HepG2 (cell line): ENCODE results near the gene ZNF273. TPM values are rescaled to one million over a fixed set of nuclear protein-coding genes. Genes with fewer than 3 reads are reported as not detected.

Experiments used
- DNMT1 ChIP-seq: sonication (generic); formaldehyde crosslinking; IDR thresholded peaks from 2 replicates; pipeline ENCODE4 v1.5.1; 2020; ENCODE audit warnings: mild to moderate bottlenecking, missing genetic modification reagents
- polyA plus RNA-seq, 8 experiments: library from polyadenylated mRNA; depleted of rRNA in 3 of 8; stranded (reverse) in 7 of 8; unstranded in 1 of 8; fragments of >200 nt; fragmentation: Illumina TruSeq in 4 of 8; extraction: Trizol in 4 of 8; gene quantifications; 2 replicates each; pipeline versions ENCODE4 v1.2.1 to v1.2.3, GENCODE V29; 2011 to 2016; ENCODE audit warnings: low read depth in 4 of 8, missing spikeins in 1 of 8, mixed read lengths in 1 of 8; ENCODE audit not compliant: insufficient read depth in 1 of 8
- total RNA-seq, 5 experiments: library from RNA; depleted of rRNA; stranded (reverse); fragments of >200 nt; fragmentation: Illumina TruSeq; extraction: Trizol; gene quantifications; 2 replicates each; pipeline ENCODE4 v1.2.3, GENCODE V29; 2016; ENCODE audit warnings: low read depth in 1 of 5
- TF ChIP-seq, protein P1 (sequence below): sonication (generic); formaldehyde crosslinking; IDR thresholded peaks from one replicate; pipeline ENCODE4 v1.5.1; 2020; ENCODE audit warnings: mild to moderate bottlenecking, missing genetic modification reagents; ENCODE audit errors: not compliant biosample characterization
- TF ChIP-seq, protein P2 (sequence below): sonication (generic); formaldehyde crosslinking; IDR thresholded peaks from 2 replicates; pipeline ENCODE4 v1.4.0; 2020; ENCODE audit warnings: mild to moderate bottlenecking, missing genetic modification reagents
- TF ChIP-seq, protein P3 (sequence below), 2 experiments: fragments of 450-650 bp in 1 of 2; sonication (generic) in 1 of 2; formaldehyde crosslinking in 1 of 2; IDR thresholded peaks; 2 replicates each; pipeline versions ENCODE4 v1.6.1 to v1.8.0; 2016 to 2022; ENCODE audit warnings: antibody characterized with exemption in 1 of 2, mild to moderate bottlenecking in 1 of 2, missing genetic modification reagents in 1 of 2
- TF ChIP-seq, protein P4 (sequence below): sonication (generic); formaldehyde crosslinking; IDR thresholded peaks from 2 replicates; pipeline ENCODE4 v1.4.0; 2020; ENCODE audit warnings: mild to moderate bottlenecking, low read depth, missing genetic modification reagents

ZNF273 gene
- total and polyA plus RNA-seq, 2 of the 13 experiments (the other 11 are each of a cell fraction or from before 2014, with no cell fraction given) = 1.7 to 5.8 TPM

DNA sequence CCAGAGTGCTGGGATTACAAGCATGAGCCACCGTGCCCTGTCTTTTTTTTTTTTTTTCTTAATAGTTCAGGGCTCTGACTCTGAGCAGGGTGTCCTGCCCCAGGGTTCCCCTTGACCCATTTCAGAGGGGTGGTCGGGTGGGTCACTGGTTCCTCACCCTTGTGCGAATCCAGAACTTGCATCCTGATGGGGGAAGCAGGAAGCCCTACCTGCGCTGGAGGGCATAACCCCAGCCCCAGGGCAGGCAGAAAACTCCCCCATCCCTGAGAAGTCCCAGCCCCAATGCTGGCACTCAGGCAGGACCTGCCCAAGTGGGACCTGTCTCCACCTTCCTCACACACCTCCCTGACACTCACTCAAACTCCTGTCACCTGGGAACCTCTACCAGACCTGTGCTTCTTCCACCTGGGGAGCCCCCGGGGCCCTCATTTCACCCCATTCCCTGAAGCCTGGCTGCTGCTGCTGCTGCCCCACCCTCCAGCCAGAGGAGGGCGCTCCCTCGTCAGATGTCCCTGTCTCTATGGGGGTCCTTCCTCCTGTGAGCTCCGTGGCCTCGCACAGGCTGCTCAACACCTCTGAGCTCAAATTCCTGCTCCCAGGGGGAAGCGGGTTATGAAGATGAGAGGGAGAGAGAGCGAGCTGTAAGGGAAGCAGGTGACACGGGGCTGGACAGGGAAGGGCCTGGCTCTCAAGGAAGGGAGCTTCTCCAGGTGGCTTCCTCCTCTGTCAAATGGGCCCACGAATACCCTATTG is 15.1 kb upstream of the ZNF273 start (continued):
- TF ChIP-seq, protein P1, sequence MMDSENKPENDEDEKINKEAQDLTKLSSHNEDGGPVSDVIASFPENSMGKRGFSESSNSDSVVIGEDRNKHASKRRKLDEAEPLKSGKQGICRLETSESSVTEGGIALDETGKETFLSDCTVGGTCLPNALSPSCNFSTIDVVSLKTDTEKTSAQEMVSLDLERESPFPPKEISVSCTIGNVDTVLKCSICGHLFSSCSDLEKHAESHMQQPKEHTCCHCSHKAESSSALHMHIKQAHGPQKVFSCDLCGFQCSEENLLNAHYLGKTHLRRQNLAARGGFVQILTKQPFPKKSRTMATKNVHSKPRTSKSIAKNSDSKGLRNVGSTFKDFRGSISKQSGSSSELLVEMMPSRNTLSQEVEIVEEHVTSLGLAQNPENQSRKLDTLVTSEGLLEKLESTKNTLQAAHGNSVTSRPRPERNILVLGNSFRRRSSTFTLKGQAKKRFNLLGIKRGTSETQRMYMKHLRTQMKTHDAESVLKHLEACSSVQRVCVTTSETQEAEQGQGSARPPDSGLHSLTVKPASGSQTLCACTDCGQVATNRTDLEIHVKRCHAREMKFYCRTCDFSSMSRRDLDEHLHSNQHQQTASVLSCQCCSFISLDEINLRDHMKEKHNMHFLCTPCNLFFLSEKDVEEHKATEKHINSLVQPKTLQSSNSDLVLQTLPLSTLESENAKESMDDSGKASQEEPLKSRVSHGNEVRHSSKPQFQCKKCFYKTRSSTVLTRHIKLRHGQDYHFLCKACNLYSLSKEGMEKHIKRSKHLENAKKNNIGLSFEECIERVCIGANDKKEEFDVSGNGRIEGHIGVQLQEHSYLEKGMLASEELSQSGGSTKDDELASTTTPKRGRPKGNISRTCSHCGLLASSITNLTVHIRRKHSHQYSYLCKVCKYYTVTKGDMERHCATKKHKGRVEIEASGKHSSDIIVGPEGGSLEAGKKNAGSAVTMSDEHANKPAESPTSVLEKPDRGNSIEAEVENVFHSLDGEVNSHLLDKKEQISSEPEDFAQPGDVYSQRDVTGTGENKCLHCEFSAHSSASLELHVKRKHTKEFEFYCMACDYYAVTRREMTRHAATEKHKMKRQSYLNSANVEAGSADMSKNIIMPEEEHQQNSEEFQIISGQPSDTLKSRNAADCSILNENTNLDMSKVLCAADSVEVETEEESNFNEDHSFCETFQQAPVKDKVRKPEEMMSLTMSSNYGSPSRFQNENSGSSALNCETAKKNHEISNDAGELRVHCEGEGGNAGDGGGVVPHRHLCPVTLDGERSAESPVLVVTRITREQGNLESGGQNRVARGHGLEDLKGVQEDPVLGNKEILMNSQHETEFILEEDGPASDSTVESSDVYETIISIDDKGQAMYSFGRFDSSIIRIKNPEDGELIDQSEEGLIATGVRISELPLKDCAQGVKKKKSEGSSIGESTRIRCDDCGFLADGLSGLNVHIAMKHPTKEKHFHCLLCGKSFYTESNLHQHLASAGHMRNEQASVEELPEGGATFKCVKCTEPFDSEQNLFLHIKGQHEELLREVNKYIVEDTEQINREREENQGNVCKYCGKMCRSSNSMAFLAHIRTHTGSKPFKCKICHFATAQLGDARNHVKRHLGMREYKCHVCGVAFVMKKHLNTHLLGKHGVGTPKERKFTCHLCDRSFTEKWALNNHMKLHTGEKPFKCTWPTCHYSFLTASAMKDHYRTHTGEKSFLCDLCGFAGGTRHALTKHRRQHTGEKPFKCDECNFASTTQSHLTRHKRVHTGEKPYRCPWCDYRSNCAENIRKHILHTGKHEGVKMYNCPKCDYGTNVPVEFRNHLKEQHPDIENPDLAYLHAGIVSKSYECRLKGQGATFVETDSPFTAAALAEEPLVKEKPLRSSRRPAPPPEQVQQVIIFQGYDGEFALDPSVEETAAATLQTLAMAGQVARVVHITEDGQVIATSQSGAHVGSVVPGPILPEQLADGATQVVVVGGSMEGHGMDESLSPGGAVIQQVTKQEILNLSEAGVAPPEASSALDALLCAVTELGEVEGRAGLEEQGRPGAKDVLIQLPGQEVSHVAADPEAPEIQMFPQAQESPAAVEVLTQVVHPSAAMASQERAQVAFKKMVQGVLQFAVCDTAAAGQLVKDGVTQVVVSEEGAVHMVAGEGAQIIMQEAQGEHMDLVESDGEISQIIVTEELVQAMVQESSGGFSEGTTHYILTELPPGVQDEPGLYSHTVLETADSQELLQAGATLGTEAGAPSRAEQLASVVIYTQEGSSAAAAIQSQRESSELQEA = no peak
- TF ChIP-seq, protein P2, sequence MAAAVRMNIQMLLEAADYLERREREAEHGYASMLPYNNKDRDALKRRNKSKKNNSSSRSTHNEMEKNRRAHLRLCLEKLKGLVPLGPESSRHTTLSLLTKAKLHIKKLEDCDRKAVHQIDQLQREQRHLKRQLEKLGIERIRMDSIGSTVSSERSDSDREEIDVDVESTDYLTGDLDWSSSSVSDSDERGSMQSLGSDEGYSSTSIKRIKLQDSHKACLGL = no peak
- TF ChIP-seq, protein P3, sequence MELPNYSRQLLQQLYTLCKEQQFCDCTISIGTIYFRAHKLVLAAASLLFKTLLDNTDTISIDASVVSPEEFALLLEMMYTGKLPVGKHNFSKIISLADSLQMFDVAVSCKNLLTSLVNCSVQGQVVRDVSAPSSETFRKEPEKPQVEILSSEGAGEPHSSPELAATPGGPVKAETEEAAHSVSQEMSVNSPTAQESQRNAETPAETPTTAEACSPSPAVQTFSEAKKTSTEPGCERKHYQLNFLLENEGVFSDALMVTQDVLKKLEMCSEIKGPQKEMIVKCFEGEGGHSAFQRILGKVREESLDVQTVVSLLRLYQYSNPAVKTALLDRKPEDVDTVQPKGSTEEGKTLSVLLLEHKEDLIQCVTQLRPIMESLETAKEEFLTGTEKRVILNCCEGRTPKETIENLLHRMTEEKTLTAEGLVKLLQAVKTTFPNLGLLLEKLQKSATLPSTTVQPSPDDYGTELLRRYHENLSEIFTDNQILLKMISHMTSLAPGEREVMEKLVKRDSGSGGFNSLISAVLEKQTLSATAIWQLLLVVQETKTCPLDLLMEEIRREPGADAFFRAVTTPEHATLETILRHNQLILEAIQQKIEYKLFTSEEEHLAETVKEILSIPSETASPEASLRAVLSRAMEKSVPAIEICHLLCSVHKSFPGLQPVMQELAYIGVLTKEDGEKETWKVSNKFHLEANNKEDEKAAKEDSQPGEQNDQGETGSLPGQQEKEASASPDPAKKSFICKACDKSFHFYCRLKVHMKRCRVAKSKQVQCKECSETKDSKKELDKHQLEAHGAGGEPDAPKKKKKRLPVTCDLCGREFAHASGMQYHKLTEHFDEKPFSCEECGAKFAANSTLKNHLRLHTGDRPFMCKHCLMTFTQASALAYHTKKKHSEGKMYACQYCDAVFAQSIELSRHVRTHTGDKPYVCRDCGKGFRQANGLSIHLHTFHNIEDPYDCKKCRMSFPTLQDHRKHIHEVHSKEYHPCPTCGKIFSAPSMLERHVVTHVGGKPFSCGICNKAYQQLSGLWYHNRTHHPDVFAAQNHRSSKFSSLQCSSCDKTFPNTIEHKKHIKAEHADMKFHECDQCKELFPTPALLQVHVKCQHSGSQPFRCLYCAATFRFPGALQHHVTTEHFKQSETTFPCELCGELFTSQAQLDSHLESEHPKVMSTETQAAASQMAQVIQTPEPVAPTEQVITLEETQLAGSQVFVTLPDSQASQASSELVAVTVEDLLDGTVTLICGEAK (IDR thresholded peaks at IDR 0.05) = no peak
- TF ChIP-seq, protein P3 (CRISPR knock-in tag; IDR thresholded peaks at IDR 0.05) = no peak
- TF ChIP-seq DNMT1 (CRISPR knock-in tag) = no peak
- TF ChIP-seq, protein P4, sequence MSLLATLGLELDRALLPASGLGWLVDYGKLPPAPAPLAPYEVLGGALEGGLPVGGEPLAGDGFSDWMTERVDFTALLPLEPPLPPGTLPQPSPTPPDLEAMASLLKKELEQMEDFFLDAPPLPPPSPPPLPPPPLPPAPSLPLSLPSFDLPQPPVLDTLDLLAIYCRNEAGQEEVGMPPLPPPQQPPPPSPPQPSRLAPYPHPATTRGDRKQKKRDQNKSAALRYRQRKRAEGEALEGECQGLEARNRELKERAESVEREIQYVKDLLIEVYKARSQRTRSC (CRISPR knock-in tag) = no peak
